Right lobe of liver (tissue), 6 donors: ENCODE results near the gene CLEC1A. TPM values are rescaled to one million over a fixed set of nuclear protein-coding genes. Genes with fewer than 3 reads are reported as not detected.

Source experiments
- ATAC-seq, 4 donors: fragments of 200-7000 bp; cut with Tn5 transposase; one replicate each; pipeline ENCODE4 v1.9.1; 2020; ENCODE audit warnings: mild to moderate bottlenecking in 4 of 4, moderate library complexity in 4 of 4
- DNase-seq, 3 donors: peaks; one replicate each; pipeline ENCODE4 v3.0.0-alpha.2; 2020
- H3K27ac ChIP-seq, 3 donors: fragments of 200-600 bp; one replicate each; pipeline ENCODE4 v1.8.0; 2022
- H3K27me3 ChIP-seq, 2 donors: fragments of 200-600 bp; one replicate each; pipeline ENCODE4 v1.8.0; 2022
- H3K36me3 ChIP-seq, 4 donors: fragments of 200-600 bp; sonication (generic) in 1 of 4; one replicate each; pipeline versions ENCODE4 v1.5.1 to v1.8.0; 2017 to 2022; ENCODE audit warnings: control low read depth in 1 of 4
- H3K4me1 ChIP-seq, 4 donors: fragments of 200-600 bp; sonication (generic) in 1 of 4; one replicate each; pipeline versions ENCODE4 v1.5.1 to v1.8.0; 2017 to 2022; ENCODE audit warnings: control low read depth in 1 of 4
- H3K4me3 ChIP-seq, 3 donors: fragments of 200-600 bp; one replicate each; pipeline ENCODE4 v1.8.0; 2022
- H3K9me3 ChIP-seq, 4 donors: fragments of 200-600 bp; sonication (generic) in 1 of 4; one replicate each; pipeline versions ENCODE4 v1.5.1 to v1.8.0; 2017 to 2022; ENCODE audit warnings: control low read depth in 1 of 4
- POLR2A ChIP-seq: fragments of 450-650 bp; IDR thresholded peaks from one replicate; pipeline ENCODE4 v1.6.1; 2017; ENCODE audit warnings: antibody characterized with exemption, mild to moderate bottlenecking
- WGBS: methylation state at CpG from one replicate; pipeline ENCODE4 v1.1.6; 2018; ENCODE audit warnings: low coverage, low lambda C conversion rate; ENCODE audit not compliant: insufficient coverage; ENCODE audit errors: missing lambda C conversion rate; 5-methylcytosine and 5-hydroxymethylcytosine counted together
- intact Hi-C, 2 donors: fragments of 100-400 bp; cut with DNase I; formaldehyde crosslinking; loops; one replicate each; pipeline versions ENCODE4 v1.11.2 to v1.14.1; 2022
- total RNA-seq, 6 experiments: library from RNA; depleted of rRNA in 2 of 6; stranded (reverse); fragments of >200 nt in 2 of 6; fragmentation: NEBNext Ultra II Directional in 3 of 6; extraction: Animal tissue kit (Norgen Biotek cat#: 25700) in 3 of 6; gene quantifications; one replicate each; pipeline versions ENCODE4 v1.1.0 to v1.2.4, GENCODE V29; 2016 to 2023
- TF ChIP-seq, protein P1 (sequence below), 4 donors: fragments of 200-600 bp in 3 of 4; fragments of 450-650 bp in 1 of 4; IDR thresholded peaks; one replicate each; pipeline versions ENCODE4 v1.5.1 to v1.8.0; 2016 to 2022; ENCODE audit warnings: antibody characterized with exemption in 4 of 4, mild to moderate bottlenecking in 2 of 4
- donor health status: DM: no; HTN: yes; CAD: no.
- donor health status: DM: no; HTN: no; CAD: no.
- donor health status: DM: no; HTN: no; CAD: no.
- donor health status: DM: no; HTN: yes; CAD: no.
- donor health status: DM: no; HTN: yes; CAD: no.

CLEC1A gene
- total RNA-seq, 6 experiments from 2014 or later, result 0.49 to 2.5 (median 0.71) TPM

DNA sequence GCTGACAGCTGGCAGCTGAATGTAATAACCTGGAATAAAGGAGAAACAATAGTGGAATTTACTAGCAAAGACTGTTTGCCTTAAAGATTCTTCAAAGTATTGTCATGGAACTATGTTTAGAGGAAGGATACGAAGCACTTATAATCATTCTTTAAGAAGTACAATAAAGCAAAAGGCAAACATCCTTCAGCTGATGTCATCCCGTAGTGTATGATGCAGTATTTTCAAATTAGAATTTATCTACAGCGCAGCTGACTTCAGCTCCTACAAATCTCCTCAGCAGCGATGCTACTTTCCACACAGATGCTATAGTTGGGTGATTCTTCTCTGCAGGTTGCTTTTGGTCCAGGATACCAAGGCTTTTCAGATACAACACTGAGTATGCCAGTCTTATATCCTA lies 31.5 kb downstream of the CLEC1A start:
- DNase-seq (no peak), ATAC-seq (peak in 2 of 4 donors; percentile 9 to 46)
- intact Hi-C loops, result no loop called here
- H3K4me1 ChIP-seq, result no peaks in the 10 kb centered on the region
- TF ChIP-seq POLR2A, result no peak
- TF ChIP-seq, protein P1, sequence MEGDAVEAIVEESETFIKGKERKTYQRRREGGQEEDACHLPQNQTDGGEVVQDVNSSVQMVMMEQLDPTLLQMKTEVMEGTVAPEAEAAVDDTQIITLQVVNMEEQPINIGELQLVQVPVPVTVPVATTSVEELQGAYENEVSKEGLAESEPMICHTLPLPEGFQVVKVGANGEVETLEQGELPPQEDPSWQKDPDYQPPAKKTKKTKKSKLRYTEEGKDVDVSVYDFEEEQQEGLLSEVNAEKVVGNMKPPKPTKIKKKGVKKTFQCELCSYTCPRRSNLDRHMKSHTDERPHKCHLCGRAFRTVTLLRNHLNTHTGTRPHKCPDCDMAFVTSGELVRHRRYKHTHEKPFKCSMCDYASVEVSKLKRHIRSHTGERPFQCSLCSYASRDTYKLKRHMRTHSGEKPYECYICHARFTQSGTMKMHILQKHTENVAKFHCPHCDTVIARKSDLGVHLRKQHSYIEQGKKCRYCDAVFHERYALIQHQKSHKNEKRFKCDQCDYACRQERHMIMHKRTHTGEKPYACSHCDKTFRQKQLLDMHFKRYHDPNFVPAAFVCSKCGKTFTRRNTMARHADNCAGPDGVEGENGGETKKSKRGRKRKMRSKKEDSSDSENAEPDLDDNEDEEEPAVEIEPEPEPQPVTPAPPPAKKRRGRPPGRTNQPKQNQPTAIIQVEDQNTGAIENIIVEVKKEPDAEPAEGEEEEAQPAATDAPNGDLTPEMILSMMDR (IDR thresholded peaks at IDR 0.05), result no peak
- H3K27me3 ChIP-seq, result no peaks in the 10 kb centered on the region
- no peaks in the 10 kb centered on the region for H3K9me3 ChIP-seq
- H3K27ac ChIP-seq, result peak overlapping the region in 2 of 3 donors; percentile 13 to 24
- no peak overlapping the region for H3K4me3 ChIP-seq
- WGBS, result 86% methylated on average over 4 of the region's 4 CpGs
- H3K36me3 ChIP-seq, result no peaks in the 10 kb centered on the region

DNA sequence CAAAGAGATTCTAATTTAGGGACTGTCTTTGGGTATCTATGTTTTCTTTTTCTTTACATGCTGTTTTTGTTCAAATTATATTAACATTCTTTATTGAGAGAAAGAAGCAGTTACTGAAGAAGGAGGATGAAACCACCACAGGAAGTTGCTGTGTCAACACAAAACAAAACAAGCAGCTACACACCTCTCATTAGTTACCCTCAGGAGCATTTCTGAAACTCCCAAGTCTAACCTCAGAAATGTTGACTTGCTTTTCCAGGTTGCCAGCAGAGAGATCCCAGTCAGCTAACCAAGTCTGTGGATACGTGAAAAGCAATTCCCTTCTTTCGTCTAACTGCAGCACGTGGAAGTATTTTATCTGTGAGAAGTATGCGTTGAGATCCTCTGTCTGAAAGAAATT lies 33.5 kb downstream of the CLEC1A start:
- no peaks in the 10 kb centered on the region for H3K4me1 ChIP-seq
- TF ChIP-seq, protein P1 (IDR thresholded peaks at IDR 0.05), result no peak
- TF ChIP-seq POLR2A, result no peak
- no peaks in the 10 kb centered on the region for H3K27me3 ChIP-seq
- ATAC-seq, result no peak
- H3K4me3 ChIP-seq, result no peak overlapping the region
- H3K9me3 ChIP-seq, result no peaks in the 10 kb centered on the region
- no peak for DNase-seq
- H3K27ac ChIP-seq, result no peak overlapping the region
- 61% methylated on average over 4 of the region's 4 CpGs for WGBS
- H3K36me3 ChIP-seq, result no peaks in the 10 kb centered on the region
- intact Hi-C loops, result no loop called here

DNA sequence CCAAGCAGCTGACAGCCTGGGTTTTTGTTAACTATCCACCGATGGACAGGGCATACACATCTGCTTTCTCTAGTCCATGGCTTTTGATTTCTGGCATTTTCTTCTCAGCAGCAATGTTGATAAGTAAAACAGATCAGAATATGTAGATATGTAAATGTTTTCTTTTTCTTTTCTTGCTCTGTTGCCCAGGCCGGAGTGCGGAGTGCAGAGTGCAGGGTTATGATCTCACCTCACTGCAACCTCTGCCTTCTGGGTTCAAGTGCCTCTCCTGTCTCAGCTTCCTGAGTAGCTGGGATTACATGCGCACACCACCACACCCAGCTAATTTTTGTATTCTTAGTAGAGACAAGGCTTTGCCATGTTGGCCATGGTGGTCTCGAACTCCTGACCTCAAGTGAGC lies 40.4 kb downstream of the CLEC1A start:
- no peak for DNase-seq
- no peak for ATAC-seq
- no peak for TF ChIP-seq POLR2A
- TF ChIP-seq, protein P1 (IDR thresholded peaks at IDR 0.05), result no peak
- WGBS, result 63% methylated on average over 3 of the region's 5 CpGs
- intact Hi-C loops, result no loop called here
- no peak overlapping the region for H3K27ac ChIP-seq
- no peaks in the 10 kb centered on the region for H3K36me3 ChIP-seq
- no peaks in the 10 kb centered on the region for H3K4me1 ChIP-seq
- no peaks in the 10 kb centered on the region for H3K27me3 ChIP-seq
- H3K4me3 ChIP-seq, result no peak overlapping the region
- H3K9me3 ChIP-seq, result no peaks in the 10 kb centered on the region

DNA sequence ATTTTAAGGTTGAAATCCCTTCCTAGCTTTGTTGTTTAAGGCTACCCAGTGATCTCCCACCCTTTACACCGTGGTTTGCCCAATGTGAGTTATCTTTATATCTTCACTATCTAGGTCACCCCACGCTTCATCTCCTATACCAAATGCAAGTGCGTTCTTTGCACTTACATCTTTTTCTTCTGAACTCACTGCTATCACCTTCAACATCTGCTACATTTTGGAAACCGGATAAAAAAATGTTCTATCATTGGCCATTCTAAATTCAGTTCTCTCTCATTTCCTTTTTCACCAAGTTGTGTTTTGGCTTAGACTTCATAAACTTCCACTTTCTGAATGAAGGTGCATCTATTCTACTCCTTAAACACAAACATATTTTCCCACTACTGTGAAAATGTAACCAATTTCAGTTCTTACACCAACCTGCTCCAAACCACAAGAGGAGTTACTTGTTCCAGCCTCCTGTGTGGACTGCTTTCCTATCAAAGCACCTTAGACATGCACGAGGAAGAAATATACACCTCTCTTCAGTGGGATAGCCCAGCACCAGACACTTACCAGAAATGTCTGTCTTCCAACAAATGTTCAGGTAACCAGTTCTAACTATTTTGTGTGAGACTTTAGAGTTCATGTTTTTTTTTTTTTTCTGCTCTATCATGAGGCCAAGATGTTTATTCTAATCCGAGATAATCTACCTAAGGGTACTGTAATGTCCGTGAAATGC lies 46.4 kb downstream of the CLEC1A start:
- DNase-seq (no peak), ATAC-seq (no peak)
- Histone ChIP-seq H3K9me3 (no peaks in the 10 kb centered on the region), H3K36me3 (no peaks in the 10 kb centered on the region), H3K4me3 (no peak overlapping the region), H3K4me1 (no peaks in the 10 kb centered on the region), H3K27ac (no peak overlapping the region), H3K27me3 (no peaks in the 10 kb centered on the region)
- WGBS, result 39% methylated on average over 7 of the region's 7 CpGs
- intact Hi-C loops, result no loop called here
- TF ChIP-seq, protein P1 (IDR thresholded peaks at IDR 0.05), result no peak
- no peak for TF ChIP-seq POLR2A
